GM08714 (cell line): ENCODE measurements around the gene PDE4B.

Experiments
- H3K4me3 ChIP-seq: fragments of 200-500 bp; sonication (Bioruptor generic); 2 replicates; pipeline ENCODE4 v1.5.1; 2014; ENCODE audit warnings: mild to moderate bottlenecking, low read length, inconsistent platforms
- ZNF274 ChIP-seq: IDR thresholded peaks from 2 replicates; pipeline ENCODE4 v1.6.1; 2012; ENCODE audit warnings: mild to moderate bottlenecking, low read depth, low read length

The PDE4B gene

GRCh38 chr1:65792669-65793358 is at the start of gene PDE4B:
Gene PDE4B (plus strand): TSS chr1:65792895.
- TF ChIP-seq ZNF274, result no peak

GRCh38 chr1:65744731-65745130 is 48.0 kb upstream of the PDE4B start:
- TF ChIP-seq ZNF274, result no peak
- no peak overlapping the region for H3K4me3 ChIP-seq

More at GRCh38 chr1:65792669-65793358, at the start of gene PDE4B:
- H3K4me3 ChIP-seq, result no peak within 1 kb of the TSS

- H3K4me3 ChIP-seq, result no peak overlapping the region
- no peak for TF ChIP-seq ZNF274
Observed at GRCh38 chr1:65751961-65752360, 40.7 kb upstream of the PDE4B start.

- no peak for TF ChIP-seq ZNF274
- no peak overlapping the region for H3K4me3 ChIP-seq
Observed at GRCh38 chr1:65756616-65757015, 36.1 kb upstream of the PDE4B start.

- TF ChIP-seq ZNF274, result no peak
Observed at GRCh38 chr1:65757531-65757930, 35.2 kb upstream of the PDE4B start.

GRCh38 chr1:65758128-65758527 is 34.6 kb upstream of the PDE4B start:
- no peak for TF ChIP-seq ZNF274
- no peak overlapping the region for H3K4me3 ChIP-seq

More at GRCh38 chr1:65757531-65757930, 35.2 kb upstream of the PDE4B start:
- H3K4me3 ChIP-seq, result no peak overlapping the region

GRCh38 chr1:65759516-65759915 is 33.2 kb upstream of the PDE4B start:
- no peak for TF ChIP-seq ZNF274
- H3K4me3 ChIP-seq, result no peak overlapping the region

- H3K4me3 ChIP-seq, result no peak overlapping the region
- TF ChIP-seq ZNF274, result no peak
Observed at GRCh38 chr1:65762081-65762862, 30.4 kb upstream of the PDE4B start.

- no peak overlapping the region for H3K4me3 ChIP-seq
- TF ChIP-seq ZNF274, result no peak
Observed at GRCh38 chr1:65764052-65764451, 28.6 kb upstream of the PDE4B start.

GRCh38 chr1:65765631-65766030 is 27.1 kb upstream of the PDE4B start:
- H3K4me3 ChIP-seq, result no peak overlapping the region
- TF ChIP-seq ZNF274, result no peak

GRCh38 chr1:65769636-65770035 is 23.1 kb upstream of the PDE4B start:
- no peak for TF ChIP-seq ZNF274
- H3K4me3 ChIP-seq, result no peak overlapping the region

- no peak overlapping the region for H3K4me3 ChIP-seq
- no peak for TF ChIP-seq ZNF274
Observed at GRCh38 chr1:65772607-65773006, 20.1 kb upstream of the PDE4B start.

GRCh38 chr1:65773391-65774123 is 19.1 kb upstream of the PDE4B start:
- H3K4me3 ChIP-seq, result no peak overlapping the region
- TF ChIP-seq ZNF274, result no peak

- TF ChIP-seq ZNF274, result no peak
Observed at GRCh38 chr1:65788762-65789161, 3.9 kb upstream of the PDE4B start.

GRCh38 chr1:65791396-65791795 is 1.3 kb upstream of the PDE4B start:
- TF ChIP-seq ZNF274, result no peak

More at GRCh38 chr1:65788762-65789161, 3.9 kb upstream of the PDE4B start:
- H3K4me3 ChIP-seq, result no peak overlapping the region

More at GRCh38 chr1:65791396-65791795, 1.3 kb upstream of the PDE4B start:
- H3K4me3 ChIP-seq, result no peak overlapping the region
